Neural progenitor cell (in vitro differentiated cells): ENCODE data around the gene VPS50. TPM values are rescaled to one million over a fixed set of nuclear protein-coding genes. Genes with fewer than 3 reads are reported as not detected.

Experiments used
- DNase-seq: peaks from one replicate; pipeline ENCODE4 v3.0.0-alpha.2; 2016; ENCODE audit warnings: low spot score
- H2AFZ ChIP-seq: fragments of 200-600 bp; sonication (generic); replicated peaks from 2 replicates; pipeline ENCODE4 v1.6.1; 2016; ENCODE audit warnings: antibody characterized with exemption
- H3F3A ChIP-seq: fragments of 200-600 bp; sonication (generic); 2 replicates; pipeline ENCODE4 v1.6.1; 2016; ENCODE audit warnings: antibody characterized with exemption, low read depth
- H3K27ac ChIP-seq: fragments of 200-600 bp; sonication (generic); 2 replicates; pipeline ENCODE4 v1.5.1; 2016; ENCODE audit warnings: mild to moderate bottlenecking
- H3K27me3 ChIP-seq: fragments of 200-600 bp; sonication (generic); 2 replicates; pipeline ENCODE4 v1.6.1; 2016; ENCODE audit warnings: mild to moderate bottlenecking, moderate library complexity
- H3K36me3 ChIP-seq: fragments of 200-600 bp; sonication (generic); 2 replicates; pipeline ENCODE4 v1.5.1; 2016
- H3K4me1 ChIP-seq: fragments of 200-600 bp; sonication (generic); 2 replicates; pipeline ENCODE4 v1.6.1; 2016; ENCODE audit warnings: mixed run types
- H3K4me2 ChIP-seq: fragments of 200-600 bp; sonication (generic); 2 replicates; pipeline ENCODE4 v1.6.1; 2016
- H3K4me3 ChIP-seq: fragments of 200-600 bp; sonication (generic); 2 replicates; pipeline ENCODE4 v1.5.1; 2016
- H3K79me2 ChIP-seq: fragments of 200-600 bp; sonication (generic); 2 replicates; pipeline ENCODE4 v1.6.1; 2016; ENCODE audit warnings: low read depth
- H3K9ac ChIP-seq: fragments of 200-600 bp; sonication (generic); 2 replicates; pipeline ENCODE4 v1.6.1; 2016
- H3K9me3 ChIP-seq: fragments of 200-600 bp; sonication (generic); 2 replicates; pipeline ENCODE4 v1.5.1; 2016; ENCODE audit warnings: low read depth
- H4K20me1 ChIP-seq: fragments of 200-600 bp; sonication (generic); 2 replicates; pipeline ENCODE4 v1.6.1; 2016; ENCODE audit warnings: low read depth
- H3K27ac Mint-ChIP-seq: 3 replicates; pipeline ENCODE4 v1.8.0; 2021; ENCODE audit warnings: mixed read lengths
- H3K27me3 Mint-ChIP-seq: 2 replicates; pipeline ENCODE4 v1.8.0; 2022; ENCODE audit warnings: low read depth, mild to moderate bottlenecking, inconsistent platforms, moderate library complexity, mixed read lengths; ENCODE audit not compliant: insufficient read depth
- H3K36me3 Mint-ChIP-seq: 3 replicates; pipeline ENCODE4 v1.8.0; 2021; ENCODE audit warnings: mixed read lengths
- H3K4me1 Mint-ChIP-seq: 3 replicates; pipeline ENCODE4 v1.8.0; 2021; ENCODE audit warnings: mixed read lengths
- H3K4me3 Mint-ChIP-seq: 3 replicates; pipeline ENCODE4 v1.8.0; 2021; ENCODE audit warnings: mild to moderate bottlenecking, moderate library complexity, mixed read lengths
- H3K9me3 Mint-ChIP-seq: 3 replicates; pipeline ENCODE4 v1.8.0; 2020; ENCODE audit warnings: mixed read lengths
- CTCF ChIP-seq: fragments of 200-600 bp; sonication (generic); IDR thresholded peaks from 2 replicates; pipeline ENCODE4 v1.5.1; 2017; ENCODE audit warnings: antibody characterized with exemption, mild to moderate bottlenecking
- EZH2 ChIP-seq: fragments of 200-600 bp; sonication (generic); IDR thresholded peaks from 2 replicates; pipeline ENCODE4 v1.6.1; 2017; ENCODE audit warnings: antibody characterized with exemption, mild to moderate bottlenecking, moderate library complexity
- EZH2phosphoT487 ChIP-seq: fragments of 200-600 bp; sonication (generic); IDR thresholded peaks from 2 replicates; pipeline ENCODE4 v1.6.1; 2017; ENCODE audit warnings: antibody characterized with exemption
- total RNA-seq: library from RNA; depleted of rRNA; stranded (reverse); fragments of >200 nt; gene quantifications from 2 replicates; pipeline ENCODE4 v1.2.3, GENCODE V29; 2015; ENCODE audit warnings: low replicate concordance

Gene VPS50
- total RNA-seq, 1 donor from 2014 or later = 26.5 TPM

GRCh38 chr7:93262535-93262934 is 30.4 kb downstream of the VPS50 start:
- Histone ChIP-seq H3K9ac (no peak overlapping the region), H3K4me2 (no peak overlapping the region), H2AFZ (no peak overlapping the region), H3F3A (no peaks in the 10 kb centered on the region), H3K4me1 (no peaks in the 10 kb centered on the region), H3K4me3 (no peak overlapping the region), H3K9me3 (no peaks in the 10 kb centered on the region), H3K79me2 (no peaks in the 10 kb centered on the region), H3K36me3 (no peaks in the 10 kb centered on the region), H3K27ac (no peak overlapping the region), H4K20me1 (no peaks in the 10 kb centered on the region), H3K27me3 (no peaks in the 10 kb centered on the region)
- no peak overlapping the region for H3K4me3 Mint-ChIP-seq
- H3K27me3 Mint-ChIP-seq = no peaks in the 10 kb centered on the region
- H3K9me3 Mint-ChIP-seq = no peaks in the 10 kb centered on the region
- no peak overlapping the region for H3K27ac Mint-ChIP-seq
- TF ChIP-seq CTCF (no peak), EZH2 (no peak), EZH2phosphoT487 (no peak)
- H3K4me1 Mint-ChIP-seq = no peaks in the 10 kb centered on the region
- no peak for DNase-seq
- no peaks in the 10 kb centered on the region for H3K36me3 Mint-ChIP-seq

- TF ChIP-seq EZH2phosphoT487 = no peak
- TF ChIP-seq EZH2 = no peak
- no peak for TF ChIP-seq CTCF
- H3K4me1 ChIP-seq = no peaks in the 10 kb centered on the region
- no peak overlapping the region for H3K27ac Mint-ChIP-seq
- H3F3A ChIP-seq = no peaks in the 10 kb centered on the region
- no peak overlapping the region for H3K4me2 ChIP-seq
- H3K9me3 ChIP-seq = no peaks in the 10 kb centered on the region
- no peaks in the 10 kb centered on the region for H3K4me1 Mint-ChIP-seq
- no peaks in the 10 kb centered on the region for H3K27me3 ChIP-seq
- H3K79me2 ChIP-seq = no peaks in the 10 kb centered on the region
- H3K4me3 Mint-ChIP-seq = no peak overlapping the region
- H3K27me3 Mint-ChIP-seq = no peaks in the 10 kb centered on the region
- H3K36me3 ChIP-seq = no peaks in the 10 kb centered on the region
- no peak overlapping the region for H3K4me3 ChIP-seq
- no peaks in the 10 kb centered on the region for H3K36me3 Mint-ChIP-seq
- no peak overlapping the region for H3K9ac ChIP-seq
- H3K9me3 Mint-ChIP-seq = no peaks in the 10 kb centered on the region
- H2AFZ ChIP-seq = no peak overlapping the region
- no peak for DNase-seq
- H3K27ac ChIP-seq = no peak overlapping the region
- no peaks in the 10 kb centered on the region for H4K20me1 ChIP-seq
Measured at GRCh38 chr7:93265220-93265619, 33.1 kb downstream of the VPS50 start.

GRCh38 chr7:93279541-93279940 is 47.4 kb downstream of the VPS50 start:
- Histone ChIP-seq H3F3A (no peaks in the 10 kb centered on the region), H4K20me1 (no peaks in the 10 kb centered on the region), H3K9ac (no peak overlapping the region), H3K4me2 (no peak overlapping the region), H3K27me3 (no peaks in the 10 kb centered on the region), H2AFZ (no peak overlapping the region), H3K36me3 (no peaks in the 10 kb centered on the region), H3K79me2 (no peaks in the 10 kb centered on the region), H3K4me3 (no peak overlapping the region), H3K4me1 (no peaks in the 10 kb centered on the region), H3K9me3 (no peaks in the 10 kb centered on the region), H3K27ac (no peak overlapping the region)
- no peak overlapping the region for H3K27ac Mint-ChIP-seq
- H3K36me3 Mint-ChIP-seq = no peaks in the 10 kb centered on the region
- no peaks in the 10 kb centered on the region for H3K9me3 Mint-ChIP-seq
- no peaks in the 10 kb centered on the region for H3K4me1 Mint-ChIP-seq
- no peak for DNase-seq
- H3K27me3 Mint-ChIP-seq = no peaks in the 10 kb centered on the region
- no peak for TF ChIP-seq EZH2
- no peak overlapping the region for H3K4me3 Mint-ChIP-seq

- DNase-seq = no peak
- H3K27ac ChIP-seq = no peak overlapping the region
- no peaks in the 10 kb centered on the region for H3K9me3 Mint-ChIP-seq
- no peaks in the 10 kb centered on the region for H3K27me3 Mint-ChIP-seq
- no peaks in the 10 kb centered on the region for H4K20me1 ChIP-seq
- no peaks in the 10 kb centered on the region for H3K27me3 ChIP-seq
- no peaks in the 10 kb centered on the region for H3K4me1 ChIP-seq
- no peak overlapping the region for H3K9ac ChIP-seq
- H3K36me3 ChIP-seq = no peaks in the 10 kb centered on the region
- H3K4me2 ChIP-seq = no peak overlapping the region
- H3K4me1 Mint-ChIP-seq = no peaks in the 10 kb centered on the region
- no peak overlapping the region for H3K27ac Mint-ChIP-seq
- no peak overlapping the region for H3K4me3 Mint-ChIP-seq
- H3K9me3 ChIP-seq = no peaks in the 10 kb centered on the region
- no peak overlapping the region for H2AFZ ChIP-seq
- H3K4me3 ChIP-seq = no peak overlapping the region
- TF ChIP-seq CTCF = no peak
- TF ChIP-seq EZH2phosphoT487 = no peak
- no peak for TF ChIP-seq EZH2
- no peaks in the 10 kb centered on the region for H3K79me2 ChIP-seq
- no peaks in the 10 kb centered on the region for H3F3A ChIP-seq
- no peaks in the 10 kb centered on the region for H3K36me3 Mint-ChIP-seq
Measured at GRCh38 chr7:93284908-93285307, 52.7 kb downstream of the VPS50 start.
